Keratinocyte (primary cell): ENCODE results near the gene PRDX2. TPM values are rescaled to one million over a fixed set of nuclear protein-coding genes. Genes with fewer than 3 reads are reported as not detected.

Experiments
- DNase-seq: peaks from one replicate; pipeline ENCODE4 v3.0.0-alpha.2; 2011; ENCODE audit warnings: low read depth, missing footprints, low spot score
- FAIRE-seq: peaks from 2 replicates; lab custom pipeline; 2011; peaks lifted over from hg19 to GRCh38; lab: Jason Lieb, UNC
- H2AFZ ChIP-seq: 2 replicates; pipeline ENCODE4 v1.6.0; 2012; ENCODE audit warnings: low read length, control low read depth, inconsistent platforms; ENCODE audit not compliant: control insufficient read depth
- H3K27ac ChIP-seq: 2 replicates; pipeline ENCODE4 v1.5.1; 2011; ENCODE audit warnings: low read length; ENCODE audit not compliant: control insufficient read depth, insufficient read depth
- H3K27me3 ChIP-seq: 3 replicates; pipeline ENCODE4 v1.6.0; 2011; ENCODE audit warnings: low read length; ENCODE audit not compliant: control insufficient read depth, insufficient read depth; ENCODE audit errors: extremely low read depth
- H3K36me3 ChIP-seq, 2 experiments: 2 replicates in 1 of 2; 3 replicates in 1 of 2; pipeline ENCODE4 v1.5.1; 2011; ENCODE audit warnings: low read length in 2 of 2, mild to moderate bottlenecking in 1 of 2; ENCODE audit not compliant: control insufficient read depth in 2 of 2, insufficient read depth in 2 of 2; ENCODE audit errors: extremely low read depth in 1 of 2
- H3K4me1 ChIP-seq: 3 replicates; pipeline ENCODE4 v1.5.1; 2011; ENCODE audit warnings: low read length; ENCODE audit not compliant: control insufficient read depth, insufficient read depth; ENCODE audit errors: extremely low read depth
- H3K4me2 ChIP-seq: 3 replicates; pipeline ENCODE4 v1.6.0; 2011; ENCODE audit warnings: low read depth, low read length; ENCODE audit not compliant: control insufficient read depth, insufficient read depth; ENCODE audit errors: extremely low read depth
- H3K4me3 ChIP-seq, 3 experiments: fragments of 200-600 bp in 1 of 3; sonication (generic) in 1 of 3; 2 replicates in 2 of 3; 3 replicates in 1 of 3; pipeline ENCODE4 v1.5.1; 2011 to 2016; ENCODE audit warnings: low read length in 3 of 3, mild to moderate bottlenecking in 3 of 3, control low read depth in 2 of 3, inconsistent platforms in 1 of 3, low read depth in 1 of 3, mixed read lengths in 1 of 3, mixed run types in 1 of 3, moderate library complexity in 1 of 3; ENCODE audit not compliant: control insufficient read depth in 2 of 3, insufficient read depth in 2 of 3; ENCODE audit errors: extremely low read depth in 1 of 3
- H3K79me2 ChIP-seq: 2 replicates; pipeline ENCODE4 v1.6.0; 2012; ENCODE audit warnings: low read length; ENCODE audit not compliant: control insufficient read depth, insufficient read depth
- H3K9ac ChIP-seq: 3 replicates; pipeline ENCODE4 v1.6.0; 2011; ENCODE audit warnings: low read length; ENCODE audit not compliant: control insufficient read depth, insufficient read depth; ENCODE audit errors: extremely low read depth
- H3K9me1 ChIP-seq: 3 replicates; pipeline ENCODE4 v1.6.0; 2011; ENCODE audit warnings: low read length; ENCODE audit not compliant: control insufficient read depth, insufficient read depth; ENCODE audit errors: extremely low read depth
- H3K9me3 ChIP-seq: 2 replicates; pipeline ENCODE4 v1.5.1; 2012; ENCODE audit warnings: low read depth, low read length; ENCODE audit not compliant: control insufficient read depth
- H4K20me1 ChIP-seq: 3 replicates; pipeline ENCODE4 v1.6.0; 2011; ENCODE audit warnings: low read length; ENCODE audit not compliant: control insufficient read depth, insufficient read depth; ENCODE audit errors: extremely low read depth
- EZH2 ChIP-seq: IDR thresholded peaks from one replicate; pipeline ENCODE4 v1.6.1; 2012; ENCODE audit warnings: inconsistent platforms, mild to moderate bottlenecking, low read length, moderate library complexity
- dilution Hi-C: fragments of 300-500 bp; cut with MboI; formaldehyde crosslinking; loops from one replicate; pipeline ENCODE4 v1.7.0; 2020; ENCODE audit warnings: low sequenced_read_pairs; ENCODE audit not compliant: extremely low pct_ligation_motif_present
- polyA plus RNA-seq, 5 experiments: library from polyadenylated mRNA; depleted of rRNA in 3 of 5; stranded (reverse) in 3 of 5; stranded (forward) in 1 of 5; unstranded in 1 of 5; fragments of >200 nt; gene quantifications; 1 replicate in 1 of 5; 2 replicates in 3 of 5; 3 replicates in 1 of 5; pipeline versions ENCODE4 v1.2.1 to v1.2.3, GENCODE V29; 2011 to 2012; ENCODE audit warnings: missing spikeins in 2 of 5, low read depth in 1 of 5, low replicate concordance in 1 of 5
- TF ChIP-seq, protein P1 (sequence below), 3 experiments: IDR thresholded peaks in 1 of 3; conservative IDR thresholded peaks in 1 of 3; optimal IDR thresholded peaks in 1 of 3; 2 replicates in 2 of 3; 3 replicates in 1 of 3; pipeline versions ENCODE3 to v1.5.1; 2011; ENCODE audit warnings: low read length in 3 of 3, mild to moderate bottlenecking in 3 of 3, moderate library complexity in 2 of 3, control low read depth in 1 of 3, inconsistent platforms in 1 of 3; ENCODE audit not compliant: insufficient read depth in 2 of 3; ENCODE audit errors: extremely low read depth in 1 of 3

Gene PRDX2
- polyA plus RNA-seq, 1 donor (not counting 4 experiments of a cell fraction or from before 2014, with no cell fraction given), result 154 TPM

DNA sequence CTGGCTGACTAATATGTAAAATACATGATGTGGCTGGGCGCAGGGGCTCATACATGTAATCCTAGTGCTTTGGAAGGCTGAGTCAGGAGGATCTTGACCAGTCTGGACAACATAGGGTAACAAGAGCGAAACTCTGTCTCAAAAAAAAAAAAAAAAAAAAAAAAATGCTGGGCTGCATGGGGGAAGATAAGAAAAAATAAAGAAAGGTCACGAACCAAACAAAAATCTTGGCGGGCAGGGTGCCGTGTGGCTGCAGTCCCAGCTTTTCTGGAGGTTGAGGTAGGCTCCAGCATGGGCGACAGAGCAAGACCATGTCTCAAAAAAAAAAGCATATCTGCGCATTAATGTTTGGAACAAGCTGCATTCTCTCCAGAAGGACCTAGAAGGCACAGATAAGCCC lies 13.5 kb upstream of the PRDX2 start:
- H3K27me3 ChIP-seq, result no peaks in the 10 kb centered on the region
- no peak overlapping the region for H3K9ac ChIP-seq
- no peaks in the 10 kb centered on the region for H3K9me3 ChIP-seq
- no peaks in the 10 kb centered on the region for H4K20me1 ChIP-seq
- H3K79me2 ChIP-seq, result no peaks in the 10 kb centered on the region
- DNase-seq (no peak), FAIRE-seq (no peak)
- no peaks in the 10 kb centered on the region for H3K4me1 ChIP-seq
- peaks cover 0 to 2% of the 10 kb centered on the region in 2 experiments for H3K36me3 ChIP-seq
- dilution Hi-C loops, result no loop called here
- no peak overlapping the region for H3K4me3 ChIP-seq
- H2AFZ ChIP-seq, result no peak overlapping the region
- H3K27ac ChIP-seq, result no peak overlapping the region
- TF ChIP-seq, protein P1, sequence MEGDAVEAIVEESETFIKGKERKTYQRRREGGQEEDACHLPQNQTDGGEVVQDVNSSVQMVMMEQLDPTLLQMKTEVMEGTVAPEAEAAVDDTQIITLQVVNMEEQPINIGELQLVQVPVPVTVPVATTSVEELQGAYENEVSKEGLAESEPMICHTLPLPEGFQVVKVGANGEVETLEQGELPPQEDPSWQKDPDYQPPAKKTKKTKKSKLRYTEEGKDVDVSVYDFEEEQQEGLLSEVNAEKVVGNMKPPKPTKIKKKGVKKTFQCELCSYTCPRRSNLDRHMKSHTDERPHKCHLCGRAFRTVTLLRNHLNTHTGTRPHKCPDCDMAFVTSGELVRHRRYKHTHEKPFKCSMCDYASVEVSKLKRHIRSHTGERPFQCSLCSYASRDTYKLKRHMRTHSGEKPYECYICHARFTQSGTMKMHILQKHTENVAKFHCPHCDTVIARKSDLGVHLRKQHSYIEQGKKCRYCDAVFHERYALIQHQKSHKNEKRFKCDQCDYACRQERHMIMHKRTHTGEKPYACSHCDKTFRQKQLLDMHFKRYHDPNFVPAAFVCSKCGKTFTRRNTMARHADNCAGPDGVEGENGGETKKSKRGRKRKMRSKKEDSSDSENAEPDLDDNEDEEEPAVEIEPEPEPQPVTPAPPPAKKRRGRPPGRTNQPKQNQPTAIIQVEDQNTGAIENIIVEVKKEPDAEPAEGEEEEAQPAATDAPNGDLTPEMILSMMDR (optimal IDR thresholded peaks at IDR 0.05 in 1 of 3, IDR thresholded peaks at IDR 0.05 in 1 of 3, conservative IDR thresholded peaks at IDR 0.05 in 1 of 3; ENCODE audit: extremely low read depth in 1 of 3, insufficient read depth in 2 of 3, low read length in 3 of 3), result no peak
- no peak for TF ChIP-seq EZH2
- no peak overlapping the region for H3K4me2 ChIP-seq
- no peaks in the 10 kb centered on the region for H3K9me1 ChIP-seq

DNA sequence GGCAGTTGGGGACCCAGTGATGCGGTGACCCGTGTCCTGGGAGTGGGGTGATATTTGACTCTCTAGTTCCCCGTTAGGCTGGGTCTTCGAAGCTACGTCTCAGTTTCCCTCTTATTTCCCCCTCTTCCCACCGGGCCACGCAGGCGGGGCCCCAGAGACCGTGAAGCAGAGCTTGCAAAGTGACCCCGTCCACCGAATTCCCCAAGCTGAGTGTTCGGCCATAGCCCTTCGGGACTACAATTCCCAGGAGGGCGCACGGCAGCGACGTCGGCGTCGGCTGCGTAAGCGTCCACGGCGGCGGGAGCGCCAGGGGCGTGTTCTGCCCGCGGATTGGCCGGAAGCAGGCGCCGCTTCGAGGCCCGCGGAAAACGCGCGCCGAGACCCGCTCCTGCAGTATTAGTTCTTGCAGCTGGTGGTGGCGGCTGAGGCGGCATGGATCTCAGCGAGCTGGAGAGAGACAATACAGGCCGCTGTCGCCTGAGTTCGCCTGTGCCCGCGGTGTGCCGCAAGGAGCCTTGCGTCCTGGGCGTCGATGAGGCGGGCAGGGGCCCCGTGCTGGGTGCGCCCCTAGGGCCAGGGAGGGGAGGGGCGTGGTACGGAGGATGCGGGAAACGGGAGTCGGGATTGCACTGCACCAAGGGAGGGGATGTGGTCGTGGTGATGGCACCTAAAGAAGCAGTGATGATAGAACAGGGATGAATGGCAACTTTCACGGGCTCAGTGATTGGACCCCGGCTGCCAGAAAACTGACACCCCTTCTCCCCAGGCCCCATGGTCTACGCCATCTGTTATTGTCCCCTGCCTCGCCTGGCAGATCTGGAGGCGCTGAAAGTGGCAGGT lies 4.9 kb upstream of the PRDX2 start, which contains the start of gene RNASEH2A:
RNASEH2A (plus strand) TSS at position 343 of the 840 bp plus-strand sequence; CDS start at position 433, 90 bp downstream.
- Histone ChIP-seq H3K4me3 (peak within 1 kb of the TSS; percentile 81 to 90 (median 87)), H3K9me1 (no peaks in the 10 kb centered on the region), H3K9ac (peak within 1 kb of the TSS; percentile 81), H3K4me2 (peak within 1 kb of the TSS; percentile 98), H3K36me3 (peaks cover 0 to 3% of the 10 kb centered on the region in 2 experiments), H3K9me3 (no peaks in the 10 kb centered on the region), H3K4me1 (peaks cover 21% of the 10 kb centered on the region), H4K20me1 (no peaks in the 10 kb centered on the region), H3K79me2 (peaks cover 8% of the 10 kb centered on the region), H3K27ac (peak within 1 kb of the TSS; percentile 48), H3K27me3 (no peaks in the 10 kb centered on the region), H2AFZ (peak within 1 kb of the TSS; percentile 98)
- no peak for TF ChIP-seq EZH2
- TF ChIP-seq, protein P1 (optimal IDR thresholded peaks at IDR 0.05 in 1 of 3, IDR thresholded peaks at IDR 0.05 in 1 of 3, conservative IDR thresholded peaks at IDR 0.05 in 1 of 3; ENCODE audit: extremely low read depth in 1 of 3, insufficient read depth in 2 of 3, low read length in 3 of 3), result peak in 1 of 3 experiments; percentile 2
- FAIRE-seq (peak; percentile 36), DNase-seq (no peak)
- dilution Hi-C loops, result no loop called here
